ENCODE results near the gene ING4.

ING4 gene

GRCh38 chr12:6693832-6694355 is 31.0 kb upstream of the ING4 start:
- H3K4me3 ChIP-seq (ENCODE audit: low read depth, low read length): no peak overlapping the region
- no peak for DNase-seq (ENCODE audit: low read depth)

GRCh38 chr12:6692888-6693287 is 30.0 kb upstream of the ING4 start:
- TF ChIP-seq CTCF (IDR thresholded peaks at IDR 0.05; ENCODE audit: low read depth, low read length, missing control alignments): no peak
- no peak for DNase-seq (ENCODE audit: low read depth)
- H3K4me3 ChIP-seq (ENCODE audit: low read depth, low read length): no peak overlapping the region

More at GRCh38 chr12:6693832-6694355, 31.0 kb upstream of the ING4 start:
- no peak for TF ChIP-seq CTCF (IDR thresholded peaks at IDR 0.05; ENCODE audit: low read depth, low read length, missing control alignments)

- no peak for DNase-seq (ENCODE audit: low read depth)
- H3K4me3 ChIP-seq (ENCODE audit: low read depth, low read length): no peak overlapping the region
- no peak for TF ChIP-seq CTCF (IDR thresholded peaks at IDR 0.05; ENCODE audit: low read depth, low read length, missing control alignments)
Observed at GRCh38 chr12:6691473-6691872, 28.6 kb upstream of the ING4 start.

GRCh38 chr12:6688999-6689882 is 26.3 kb upstream of the ING4 start, which contains the start of gene ZNF384:
Gene ZNF384 (minus strand): TSS chr12:6689375. CDS start chr12:6679520, 9,855 bp downstream.
- TF ChIP-seq CTCF (IDR thresholded peaks at IDR 0.05; ENCODE audit: low read depth, low read length, missing control alignments): no peak
- peak within 1 kb of the TSS; percentile 98 for H3K4me3 ChIP-seq (ENCODE audit: low read depth, low read length)
- DNase-seq (ENCODE audit: low read depth): peak; percentile 99

GRCh38 chr12:6688543-6688998 is 25.7 kb upstream of the ING4 start:
- DNase-seq (ENCODE audit: low read depth): no peak

GRCh38 chr12:6685814-6686213 is 22.9 kb upstream of the ING4 start:
- H3K4me3 ChIP-seq (ENCODE audit: low read depth, low read length): no peak overlapping the region
- no peak for TF ChIP-seq CTCF (IDR thresholded peaks at IDR 0.05; ENCODE audit: low read depth, low read length, missing control alignments)
- no peak for DNase-seq (ENCODE audit: low read depth)

More at GRCh38 chr12:6688543-6688998, 25.7 kb upstream of the ING4 start:
- no peak for TF ChIP-seq CTCF (IDR thresholded peaks at IDR 0.05; ENCODE audit: low read depth, low read length, missing control alignments)
- H3K4me3 ChIP-seq (ENCODE audit: low read depth, low read length): peak overlapping the region; percentile 98
